ENCODE data around the gene PCSK4.
"Not testable (repeated sequence)": the region's sequence is repeated elsewhere in the genome, so short reads cannot be mapped to it uniquely, and the experiment has no call there.

GRCh38 chr19:1499231-1499630, 9.1 kb upstream of the PCSK4 start:
- TF ChIP-seq HDGF, CTBP1 (IDR thresholded peaks at IDR 0.05; ENCODE audit: borderline replicate concordance): not testable (repeated sequence)
